HG03045 (cell line): ENCODE results near the gene ARL6IP6.
A peak's percentile ranks its signal among the peaks of the same experiment; 100 is the strongest.

Experiments
- ATAC-seq: cut with Tn5 transposase; IDR thresholded peaks from one replicate; pipeline ENCODE4 v1.9.1; 2021; ENCODE audit warnings: mild to moderate bottlenecking, moderate library complexity; ENCODE audit not compliant: unreplicated experiment

Gene ARL6IP6

GRCh38 chr2:152718076-152718908 lies at the start of gene ARL6IP6:
ARL6IP6 (plus strand) TSS chr2:152718620; CDS start chr2:152718625, 5 bp downstream.
- peak; percentile 72 for ATAC-seq

- ATAC-seq = no peak
These were observed 44.1 kb upstream of the ARL6IP6 start for GRCh38 chr2:152674334-152674733.

- ATAC-seq = no peak
These were observed 42.0 kb upstream of the ARL6IP6 start for GRCh38 chr2:152676461-152676860.

- ATAC-seq = no peak
These were observed 39.6 kb upstream of the ARL6IP6 start for GRCh38 chr2:152678808-152679207.

GRCh38 chr2:152682663-152683062 lies 35.8 kb upstream of the ARL6IP6 start:
- no peak for ATAC-seq

- ATAC-seq = no peak
These were observed 35.0 kb upstream of the ARL6IP6 start for GRCh38 chr2:152683400-152683799.

- no peak for ATAC-seq
These were observed 32.1 kb upstream of the ARL6IP6 start for GRCh38 chr2:152686321-152686720.

GRCh38 chr2:152693033-152693432 lies 25.4 kb upstream of the ARL6IP6 start:
- peak; percentile 89 for ATAC-seq

DNA sequence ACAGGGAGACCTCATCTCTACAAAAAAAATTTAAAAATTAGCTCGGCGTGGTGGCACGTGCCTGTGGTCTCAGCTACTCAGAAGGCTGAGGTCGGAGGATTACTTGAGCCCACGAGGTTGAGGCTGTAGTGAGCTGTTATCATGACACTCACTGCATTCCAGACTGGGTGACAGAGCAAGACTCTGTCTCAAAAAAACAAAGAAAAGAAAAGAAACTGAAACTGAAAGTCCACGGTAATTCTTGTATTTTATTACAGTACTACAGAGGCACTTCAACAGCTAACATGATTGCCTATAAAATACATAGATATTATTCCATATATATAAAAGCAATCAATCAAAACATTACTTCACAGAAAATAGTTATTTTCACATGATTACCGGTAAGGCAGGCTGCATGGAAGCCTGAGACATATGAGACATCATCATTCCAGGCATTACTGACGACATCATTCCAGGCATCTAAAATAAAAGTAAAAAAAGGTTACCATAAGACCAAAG lies 24.2 kb upstream of the ARL6IP6 start:
- ATAC-seq = peak; percentile 50

DNA sequence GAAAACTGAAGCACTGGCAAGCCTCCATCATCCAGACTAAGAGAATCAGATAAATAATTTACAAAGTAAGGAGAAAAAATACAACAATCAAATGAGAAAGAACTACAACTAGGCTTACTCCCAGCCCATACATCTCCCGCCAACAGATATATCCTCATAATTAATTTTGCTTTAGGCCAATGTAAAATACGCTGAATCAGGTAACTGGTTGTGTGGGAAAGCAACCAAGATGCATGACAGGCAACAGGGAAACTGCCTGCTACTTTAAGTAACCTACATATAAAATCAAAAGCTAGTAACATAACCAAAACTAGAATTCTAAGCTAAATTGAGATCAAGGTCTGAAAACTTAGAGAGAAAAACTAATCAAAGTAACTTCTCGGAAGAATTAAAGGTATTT lies 22.7 kb upstream of the ARL6IP6 start:
- ATAC-seq = no peak

DNA sequence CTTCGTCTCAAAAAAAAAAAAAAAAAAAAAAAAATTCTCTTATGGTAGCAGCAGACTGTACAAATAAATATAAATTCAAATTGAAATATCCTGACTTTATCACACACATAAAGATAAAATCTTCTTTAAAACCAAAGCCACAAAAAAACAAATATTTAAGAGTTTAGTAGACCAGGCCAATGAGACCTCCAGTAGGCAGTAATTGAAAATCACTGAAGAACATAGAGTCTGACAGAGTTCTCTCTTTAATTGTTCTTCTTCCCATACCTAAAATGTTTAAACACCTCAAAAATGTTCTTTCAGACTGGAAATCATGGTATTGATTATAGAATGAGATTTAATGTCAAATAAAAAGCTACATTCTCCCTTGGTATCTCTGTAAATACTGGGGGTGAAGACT lies 21.9 kb upstream of the ARL6IP6 start:
- ATAC-seq = no peak

DNA sequence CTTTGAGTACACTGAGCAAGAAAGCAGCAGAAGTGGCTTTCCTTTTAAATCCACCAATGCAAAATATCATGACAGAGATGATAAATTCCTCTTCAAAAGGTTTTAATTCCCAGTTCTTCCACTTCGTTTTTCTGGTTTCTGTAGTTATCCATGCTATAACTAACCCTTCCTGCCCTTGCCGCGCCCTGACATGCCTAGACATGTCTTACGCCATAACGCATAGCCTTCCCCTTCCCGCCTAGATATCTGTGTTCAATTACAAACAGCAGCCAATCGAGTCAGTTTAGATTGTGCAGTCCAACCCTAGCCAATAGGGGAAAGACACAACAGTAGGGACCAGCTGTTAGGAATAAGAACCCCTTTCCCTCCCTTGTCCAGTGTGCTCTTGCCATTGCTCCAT lies 17.2 kb upstream of the ARL6IP6 start:
- ATAC-seq = no peak

GRCh38 chr2:152706477-152707021 lies 11.9 kb upstream of the ARL6IP6 start:
- no peak for ATAC-seq

DNA sequence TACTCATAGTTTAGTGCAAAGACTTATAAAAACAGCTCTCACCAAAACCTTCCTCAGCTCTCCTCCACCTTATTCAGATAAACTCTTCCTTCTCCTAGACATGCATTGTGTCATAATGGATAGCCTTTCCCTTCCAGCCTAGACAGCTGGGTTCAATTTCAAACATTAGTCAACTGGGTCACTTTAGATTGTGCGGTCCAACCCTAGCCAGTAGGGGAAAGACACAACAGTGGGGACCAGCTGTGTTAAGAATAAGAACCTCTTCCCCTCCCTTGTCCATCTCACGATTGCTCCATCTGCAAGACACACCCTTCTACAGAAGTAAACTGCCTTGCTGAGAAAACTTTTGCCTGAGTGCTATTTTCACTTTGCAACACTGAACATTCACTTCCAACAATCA lies 9.7 kb upstream of the ARL6IP6 start:
- no peak for ATAC-seq

GRCh38 chr2:152710713-152711112 lies 7.7 kb upstream of the ARL6IP6 start:
- no peak for ATAC-seq

DNA sequence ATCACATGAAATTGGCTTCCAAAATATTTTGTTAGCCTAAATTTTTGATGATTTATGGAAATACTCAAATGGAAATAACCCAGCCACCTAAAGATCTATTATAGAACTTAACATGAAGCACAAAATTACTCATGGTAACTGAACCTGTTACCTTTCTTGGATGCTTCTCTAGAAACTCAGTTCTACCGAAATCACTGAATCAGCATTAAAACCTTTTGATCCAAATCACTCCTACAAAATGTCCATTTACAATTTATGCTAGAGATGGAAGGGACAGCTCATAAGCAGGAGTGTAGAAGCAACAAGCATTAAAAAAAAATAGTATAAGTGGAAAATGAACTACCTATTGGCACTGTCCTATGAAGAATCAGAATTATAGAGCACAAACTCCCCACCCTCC lies 3.3 kb upstream of the ARL6IP6 start:
- no peak for ATAC-seq

GRCh38 chr2:152715854-152716428 lies 2.5 kb upstream of the ARL6IP6 start:
- no peak for ATAC-seq

- ATAC-seq = no peak
These were observed 1.6 kb upstream of the ARL6IP6 start for GRCh38 chr2:152716805-152717227.

- peak; percentile 71 for ATAC-seq
These were observed 968 bp upstream of the ARL6IP6 start, which contains the start of gene PRPF40A for GRCh38 chr2:152717228-152718075. PRPF40A (minus strand) TSS chr2:152717461; CDS start chr2:152717439, 22 bp downstream.

DNA sequence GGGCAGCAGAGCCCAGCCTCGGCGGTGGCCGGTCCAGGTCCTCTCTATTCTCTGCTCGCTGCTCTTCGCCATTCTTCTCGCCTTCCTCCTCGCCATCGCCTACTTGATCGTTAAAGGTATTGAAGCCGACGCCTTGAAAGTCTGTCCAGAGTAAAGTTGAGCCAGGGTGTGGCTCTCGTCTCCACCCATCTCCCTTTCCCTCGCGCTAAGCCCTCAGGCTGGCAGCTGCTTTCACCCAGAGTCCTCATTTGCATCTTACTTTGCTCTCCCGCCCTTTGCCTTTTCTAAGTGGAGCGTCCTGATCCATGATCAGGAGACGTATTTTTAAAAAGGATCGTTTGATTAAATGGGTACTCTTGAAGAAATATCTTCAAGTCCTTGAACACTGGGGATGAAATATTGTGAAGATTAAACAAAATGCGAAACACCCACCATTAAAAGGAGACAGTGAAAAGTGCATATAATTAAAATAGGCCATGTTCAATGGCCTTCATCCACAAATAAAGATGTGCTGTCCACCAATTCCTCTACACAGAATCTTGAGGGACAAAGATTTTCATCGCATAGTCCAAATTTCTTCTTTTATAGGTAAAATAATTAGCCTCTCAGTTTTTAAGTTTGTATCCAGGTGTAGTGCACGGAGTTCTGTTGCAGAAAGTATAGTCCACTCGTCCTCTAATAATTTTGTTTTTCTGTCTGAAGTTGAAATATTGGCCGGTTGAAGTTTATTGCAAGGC lies 657 bp downstream of the ARL6IP6 start:
- peak; percentile 30 for ATAC-seq
